GM12891 (cell line): ENCODE data around the gene UNC13A.

Experiments used
- PAX5 ChIP-seq: IDR thresholded peaks from 2 replicates; pipeline ENCODE4 v1.6.1; 2011; ENCODE audit warnings: low read length, moderate library complexity, mild to moderate bottlenecking; ENCODE audit not compliant: insufficient read depth, severe bottlenecking
- POLR2A ChIP-seq: IDR thresholded peaks from 2 replicates; pipeline ENCODE4 v1.6.1; 2011; ENCODE audit warnings: low read depth, low read length, control low read depth
- POLR2AphosphoS5 ChIP-seq: IDR thresholded peaks from 2 replicates; pipeline ENCODE4 v1.6.1; 2011; ENCODE audit warnings: low read depth, low read length, control low read depth
- POU2F2 ChIP-seq: IDR thresholded peaks from 2 replicates; pipeline ENCODE4 v1.6.1; 2011; ENCODE audit warnings: low read depth, mild to moderate bottlenecking, control low read depth, low read length, moderate library complexity
- SPI1 ChIP-seq: IDR thresholded peaks from 2 replicates; pipeline ENCODE4 v1.6.1; 2011; ENCODE audit warnings: low read depth, low read length, control low read depth
- TAF1 ChIP-seq: IDR thresholded peaks from 2 replicates; pipeline ENCODE4 v1.6.1; 2011; ENCODE audit warnings: low read depth, low read length, control low read depth

- TF ChIP-seq POLR2AphosphoS5 = no peak
- TF ChIP-seq POLR2A = no peak
- TF ChIP-seq TAF1 = no peak
- TF ChIP-seq SPI1 = no peak
- TF ChIP-seq PAX5 = no peak
- TF ChIP-seq POU2F2 = no peak
Measured at GRCh38 chr19:17598953-17599352, 89.2 kb downstream of the UNC13A start.
